GM10248 (cell line): ENCODE results near the gene SEMA4C.

Experiments used
- CTCF ChIA-PET: fragments of 300-600 bp; sonication (Branson Sonifier 250); formaldehyde crosslinking; extraction: SDS; loops from one replicate; lab custom pipeline; 2021; ENCODE audit warnings: antibody characterized with exemption; lab: Yijun Ruan, JAX
- POLR2A ChIA-PET: fragments of 350-650 bp; sonication (Branson Sonifier 250); formaldehyde crosslinking; extraction: SDS; loops from one replicate; lab custom pipeline; 2020; ENCODE audit warnings: antibody characterized with exemption; lab: Yijun Ruan, JAX
- DNase-seq: peaks from one replicate; pipeline ENCODE4 v3.0.0; 2012; ENCODE audit errors: extremely low spot score
- TF ChIP-seq, protein P1 (sequence below): IDR thresholded peaks from 2 replicates; pipeline ENCODE4 v1.5.1; 2012; ENCODE audit warnings: mild to moderate bottlenecking, low read depth; ENCODE audit errors: extremely low read depth, missing control alignments, control extremely low read depth

SEMA4C gene

DNA sequence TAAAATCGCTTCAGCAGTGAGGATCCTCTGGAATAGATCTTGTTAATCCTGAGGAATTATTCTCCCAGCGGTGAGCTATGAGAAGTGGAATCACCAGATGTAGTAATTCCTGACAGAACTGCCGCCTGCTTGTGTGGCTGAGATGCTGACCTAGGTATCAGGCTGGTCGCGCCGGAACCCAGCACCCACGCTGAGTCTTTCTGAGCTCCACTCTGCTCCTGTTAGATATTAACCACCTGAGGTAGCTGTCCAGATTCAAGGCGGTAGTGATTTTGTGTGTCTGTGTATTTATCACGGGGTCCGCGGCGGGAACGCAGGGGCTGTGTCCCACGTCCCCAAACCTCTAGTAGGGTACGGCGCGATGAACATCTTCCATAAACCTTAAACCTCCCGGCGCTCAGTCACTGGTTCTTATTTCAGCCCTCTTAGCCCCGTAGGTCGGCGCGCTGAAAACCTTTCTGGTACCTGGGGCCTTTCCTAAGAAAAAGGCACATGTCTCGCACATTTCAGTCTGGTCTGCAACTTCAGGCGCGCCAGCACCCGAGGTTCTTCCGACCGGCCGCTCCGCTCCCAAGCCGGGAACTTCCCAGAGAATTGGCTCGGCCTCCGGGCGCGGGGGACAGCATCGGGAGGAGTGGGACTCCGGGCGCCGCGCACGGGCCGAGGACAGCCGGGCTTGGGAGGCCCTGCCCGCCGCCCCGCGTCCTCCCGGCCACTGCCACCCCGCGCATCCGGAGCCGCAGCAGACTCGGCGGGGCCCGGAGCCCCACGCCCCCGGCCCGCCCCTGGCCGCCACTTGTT lies 54.4 kb downstream of the SEMA4C start:
- TF ChIP-seq, protein P1, sequence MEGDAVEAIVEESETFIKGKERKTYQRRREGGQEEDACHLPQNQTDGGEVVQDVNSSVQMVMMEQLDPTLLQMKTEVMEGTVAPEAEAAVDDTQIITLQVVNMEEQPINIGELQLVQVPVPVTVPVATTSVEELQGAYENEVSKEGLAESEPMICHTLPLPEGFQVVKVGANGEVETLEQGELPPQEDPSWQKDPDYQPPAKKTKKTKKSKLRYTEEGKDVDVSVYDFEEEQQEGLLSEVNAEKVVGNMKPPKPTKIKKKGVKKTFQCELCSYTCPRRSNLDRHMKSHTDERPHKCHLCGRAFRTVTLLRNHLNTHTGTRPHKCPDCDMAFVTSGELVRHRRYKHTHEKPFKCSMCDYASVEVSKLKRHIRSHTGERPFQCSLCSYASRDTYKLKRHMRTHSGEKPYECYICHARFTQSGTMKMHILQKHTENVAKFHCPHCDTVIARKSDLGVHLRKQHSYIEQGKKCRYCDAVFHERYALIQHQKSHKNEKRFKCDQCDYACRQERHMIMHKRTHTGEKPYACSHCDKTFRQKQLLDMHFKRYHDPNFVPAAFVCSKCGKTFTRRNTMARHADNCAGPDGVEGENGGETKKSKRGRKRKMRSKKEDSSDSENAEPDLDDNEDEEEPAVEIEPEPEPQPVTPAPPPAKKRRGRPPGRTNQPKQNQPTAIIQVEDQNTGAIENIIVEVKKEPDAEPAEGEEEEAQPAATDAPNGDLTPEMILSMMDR: no peak
- DNase-seq: peak; percentile 68
- POLR2A ChIA-PET: interaction anchor here (1.7 kb wide), 1 partner anchor 48 kb away, joined by 3 read pairs; no protein-coding TSS in a partner anchor
- CTCF ChIA-PET: interaction anchor here (0.8 to 6.8 kb wide), 12 partner anchors 13 to 138 kb away, joined by 3 to 41 read pairs (median 5); partner anchors contain the start of genes ANKRD39 and CNNM4

- no peak for DNase-seq
- POLR2A ChIA-PET: no interaction called here
- TF ChIP-seq, protein P1: no peak
- CTCF ChIA-PET: interaction anchor here (0.9 to 6.8 kb wide), 7 partner anchors 8 to 55 kb away, joined by 3 to 41 read pairs (median 7); partner anchors contain the start of genes ANKRD39 and CNNM4
Measured at GRCh38 chr2:96813656-96814055, 56.2 kb downstream of the SEMA4C start.

- TF ChIP-seq, protein P1: no peak
- DNase-seq: no peak
- ChIA-PET CTCF (interaction anchor here (1.4 to 6.8 kb wide), 5 partner anchors 27 to 57 kb away, joined by 3 to 41 read pairs (median 3); partner anchors contain the start of genes ANKRD39 and CNNM4), POLR2A (no interaction called here)
Measured at GRCh38 chr2:96811917-96812316, 58.0 kb downstream of the SEMA4C start.

DNA sequence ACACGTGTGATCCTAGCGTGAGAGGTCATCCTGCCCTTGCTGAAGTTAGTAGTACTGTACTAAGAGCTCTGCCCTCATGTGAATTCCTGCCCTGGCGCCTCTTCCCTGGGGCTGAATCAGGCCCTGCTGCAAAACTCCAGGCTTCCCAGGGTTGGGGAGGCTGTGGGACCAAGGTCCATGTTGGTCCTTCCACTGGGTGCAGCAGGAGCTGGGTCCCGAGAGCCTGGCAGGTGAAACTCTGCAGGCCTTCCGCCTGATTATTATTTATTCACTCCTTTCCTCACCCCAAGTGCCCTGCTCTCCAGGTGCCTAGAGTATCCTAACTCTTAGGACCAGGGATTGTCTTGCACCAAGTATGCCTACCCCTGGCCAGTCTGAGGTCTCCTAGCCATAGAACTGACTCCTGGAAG lies 59.1 kb downstream of the SEMA4C start:
- TF ChIP-seq, protein P1: no peak
- ChIA-PET POLR2A (no interaction called here), CTCF (interaction anchor here (0.8 to 2.6 kb wide), 4 partner anchors 10 to 47 kb away, joined by 3 to 14 read pairs (median 3); partner anchors contain the start of gene ANKRD39)
- DNase-seq: no peak

DNA sequence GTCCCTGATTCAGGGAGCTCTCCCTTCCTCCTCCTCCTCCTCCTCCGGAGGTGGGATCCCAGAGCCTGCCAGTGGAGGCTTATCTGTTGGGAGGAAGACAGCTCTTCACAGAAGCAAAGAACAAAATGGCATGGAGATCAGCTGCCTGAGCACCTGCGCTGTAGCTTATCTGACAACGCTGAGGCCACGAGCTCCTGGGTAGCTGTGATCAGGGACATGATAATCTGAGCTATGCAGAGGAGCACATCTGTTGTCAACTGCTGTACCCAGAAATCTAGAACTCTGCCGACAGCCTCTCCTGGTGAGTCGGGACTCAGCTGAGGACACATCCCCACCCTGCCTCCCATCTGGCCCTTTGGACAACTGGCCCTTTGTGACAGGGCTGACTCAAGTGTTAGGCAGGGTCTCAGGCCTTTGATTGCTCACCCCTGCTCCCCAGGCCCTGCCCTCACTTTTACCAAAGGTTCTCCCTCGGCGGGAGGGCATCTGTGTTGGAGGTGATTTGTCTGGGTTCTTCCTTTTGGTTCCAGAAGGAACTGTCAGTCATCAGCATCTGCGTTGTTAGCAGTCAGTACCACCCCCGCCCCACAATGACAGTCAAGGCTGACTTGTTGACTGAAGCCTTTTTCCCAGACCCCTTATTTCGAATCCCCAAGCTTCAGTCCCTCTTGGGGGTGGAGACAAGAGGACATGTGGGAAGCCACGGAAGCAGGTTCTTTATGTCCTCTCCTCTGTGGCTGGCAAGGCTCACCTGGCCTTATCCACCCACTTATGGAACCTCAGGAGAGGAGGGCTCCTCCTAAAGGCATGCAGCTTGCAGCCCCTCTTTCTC lies 59.7 kb downstream of the SEMA4C start:
- no peak for DNase-seq
- TF ChIP-seq, protein P1: no peak
- ChIA-PET POLR2A (no interaction called here), CTCF (interaction anchor here (0.8 to 2.6 kb wide), 3 partner anchors 10 to 48 kb away, joined by 3 to 14 read pairs (median 3); partner anchors contain the start of gene ANKRD39)
